Renal cortex interstitium (tissue), 11 donors: ENCODE results near the gene PTRH1. TPM values are rescaled to one million over a fixed set of nuclear protein-coding genes. Genes with fewer than 3 reads are reported as not detected.

Experiments
- DNase-seq, 11 donors: peaks; one replicate each; pipeline ENCODE4 v3.0.0-alpha.2; 2013; ENCODE audit warnings: low read depth in 9 of 11, low spot score in 4 of 11; ENCODE audit errors: extremely low read depth in 1 of 11
- polyA plus RNA-seq, 3 donors: library from polyadenylated mRNA; unstranded; fragments of 120-200 nt; gene quantifications; one replicate each; pipeline ENCODE4 v1.2.1, GENCODE V29; 2013; ENCODE audit not compliant: insufficient read length in 3 of 3

Gene PTRH1
- polyA plus RNA-seq, 3 donors = 7.3 to 13.8 (median 13.0) TPM

GRCh38 chr9:127683723-127684122 lies 31.7 kb downstream of the PTRH1 start:
- no peak for DNase-seq

GRCh38 chr9:127682351-127683136 lies 32.9 kb downstream of the PTRH1 start:
- no peak for DNase-seq

GRCh38 chr9:127680846-127681245 lies 34.6 kb downstream of the PTRH1 start:
- no peak for DNase-seq

- DNase-seq = no peak
Observed at GRCh38 chr9:127680226-127680625, 35.2 kb downstream of the PTRH1 start.

GRCh38 chr9:127679506-127679905 lies 36.0 kb downstream of the PTRH1 start:
- no peak for DNase-seq

GRCh38 chr9:127676638-127677037 lies 38.8 kb downstream of the PTRH1 start:
- no peak for DNase-seq

GRCh38 chr9:127673234-127673633 lies 42.2 kb downstream of the PTRH1 start:
- DNase-seq = no peak

GRCh38 chr9:127667906-127668305 lies 47.6 kb downstream of the PTRH1 start:
- DNase-seq = no peak

- DNase-seq = no peak
Observed at GRCh38 chr9:127667127-127667844, 48.2 kb downstream of the PTRH1 start.

GRCh38 chr9:127664678-127665507 lies 50.6 kb downstream of the PTRH1 start:
- no peak for DNase-seq

- DNase-seq = no peak
Observed at GRCh38 chr9:127664324-127664677, 51.2 kb downstream of the PTRH1 start.

Other genes starting within 250 kb of the PTRH1 start
- 10 to 100 TPM; 28.9 to 35.2 (median 30.2) TPM for gene STXBP1, start 103.4 kb downstream of the PTRH1 start, polyA plus RNA-seq
- 1 to 10 TPM; 4.0 to 9.8 (median 5.2) TPM for gene CFAP157, start 8.7 kb downstream of the PTRH1 start, polyA plus RNA-seq
- under 1 TPM; 0.11 to 0.41 (median 0.23) TPM for gene TTC16, start 416 bp upstream of the PTRH1 start, polyA plus RNA-seq
- gene TOR2A, start 19.6 kb upstream of the PTRH1 start, polyA plus RNA-seq = 10 to 100 TPM; 12.1 to 19.0 (median 13.6) TPM
- 10 to 100 TPM; 13.2 to 17.6 (median 16.1) TPM for gene SH2D3C, start 63.0 kb upstream of the PTRH1 start, polyA plus RNA-seq
- gene CDK9, start 70.4 kb upstream of the PTRH1 start, polyA plus RNA-seq = 10 to 100 TPM; 67.5 to 75.5 (median 73.9) TPM
- 10 to 100 TPM; 38.9 to 45.5 (median 44.7) TPM for gene FPGS, start 87.2 kb upstream of the PTRH1 start, polyA plus RNA-seq
- 10 to 100 TPM; 75.7 to 92.9 (median 83.7) TPM for gene ENG, start 139.0 kb upstream of the PTRH1 start, polyA plus RNA-seq
- 10 to 100 TPM; 31.0 to 50.7 (median 36.3) TPM for gene AK1, start 162.0 kb upstream of the PTRH1 start, polyA plus RNA-seq
- 10 to 100 TPM; 41.8 to 49.0 (median 42.4) TPM for gene ST6GALNAC6, start 183.9 kb upstream of the PTRH1 start, polyA plus RNA-seq
- 10 to 100 TPM in 2 of 3 donors, 1 to 10 TPM in 1; 9.8 to 16.3 (median 13.1) TPM for gene ST6GALNAC4, start 201.4 kb upstream of the PTRH1 start, polyA plus RNA-seq
- 1 to 10 TPM; 1.5 to 1.8 (median 1.7) TPM for gene PIP5KL1, start 215.1 kb upstream of the PTRH1 start, polyA plus RNA-seq
- 10 to 100 TPM; 35.3 to 43.4 (median 36.3) TPM for gene DPM2, start 222.2 kb upstream of the PTRH1 start, polyA plus RNA-seq